OCI-LY7 (cell line): Measurements from ENCODE around the gene TRRAP.

Source experiments
- CTCF ChIP-seq: fragments of 200-600 bp; sonication (generic); conservative IDR thresholded peaks from 2 replicates; pipeline ENCODE4 v1.5.1; 2014; ENCODE audit warnings: mild to moderate bottlenecking, antibody characterized with exemption, low read length, moderate library complexity, mixed read lengths
- EZH2phosphoT487 ChIP-seq: fragments of 200-600 bp; sonication (generic); IDR thresholded peaks from 2 replicates; pipeline ENCODE4 v1.6.1; 2018; ENCODE audit warnings: low read depth, borderline replicate concordance, mild to moderate bottlenecking, mixed run types, antibody characterized with exemption, low read length, moderate library complexity, mixed read lengths

GRCh38 chr7:99028261-99028973, 150.1 kb downstream of the TRRAP start:
- TF ChIP-seq CTCF (no peak), EZH2phosphoT487 (no peak)
